Right cardiac atrium (tissue), 5 donors: Measurements from ENCODE around the gene CNOT9. TPM values are rescaled to one million over a fixed set of nuclear protein-coding genes. Genes with fewer than 3 reads are reported as not detected.

Experiments used
- ATAC-seq, 2 donors: fragments of 200-7000 bp; cut with Tn5 transposase; one replicate each; pipeline versions ENCODE4 v1.8.0 to v1.9.1; 2020; ENCODE audit warnings: moderate library complexity in 2 of 2, mild to moderate bottlenecking in 1 of 2
- DNase-seq, 3 donors: peaks; one replicate each; pipeline ENCODE4 v3.0.0-alpha.2; 2020
- H3K27ac ChIP-seq: one replicate; pipeline ENCODE4 v1.5.1; 2013; ENCODE audit warnings: mild to moderate bottlenecking, low read length, control low read depth, moderate library complexity
- H3K27me3 ChIP-seq: one replicate; pipeline ENCODE4 v1.6.1; 2013; ENCODE audit not compliant: control insufficient read depth, insufficient read depth
- H3K4me1 ChIP-seq: one replicate; pipeline ENCODE4 v1.6.1; 2013; ENCODE audit warnings: low read length; ENCODE audit not compliant: control insufficient read depth, insufficient read depth
- H3K4me3 ChIP-seq: one replicate; pipeline ENCODE4 v1.5.1; 2013; ENCODE audit warnings: low read length, control low read depth
- H3K9me3 ChIP-seq: one replicate; pipeline ENCODE4 v1.6.1; 2013; ENCODE audit warnings: low read length; ENCODE audit not compliant: control insufficient read depth
- WGBS: extraction: QIAGEN DNeasy Blood & Tissue Kit; methylation state at CpG from one replicate; pipeline ENCODE4 v1.1.7; 2013; 5-methylcytosine and 5-hydroxymethylcytosine counted together
- intact Hi-C, 4 donors: fragments of 100-400 bp; cut with DNase I; formaldehyde crosslinking; loops; one replicate each; pipeline versions ENCODE4 v1.11.0 to v1.14.0; 2022 to 2023
- polyA plus RNA-seq: library from polyadenylated mRNA; stranded (reverse); fragments of 200-250 nt; gene quantifications from one replicate; pipeline ENCODE4 v1.2.3, GENCODE V29; 2013
- total RNA-seq, 4 donors: library from RNA; stranded (reverse); fragmentation: NEBNext Ultra II Directional; extraction: Animal tissue kit (Norgen Biotek cat#: 25700); gene quantifications; one replicate each; pipeline ENCODE4 v1.2.1, GENCODE V29; 2021
- donor health status: healthy with polysubstance abuse.
- donor health status: DM: no; HTN: yes; CAD: no.
- donor health status: DM: no; HTN: no; CAD: no.
- donor health status: DM: no; HTN: yes; CAD: no; lungs with severe emphysema.
- donor health status: DM: yes; HTN: yes; CAD: no.

Gene CNOT9
- total and polyA plus RNA-seq, 5 donors = 14.5 to 24.7 (median 18.7) TPM

- intact Hi-C loops = no loop called here
- Histone ChIP-seq H3K4me1 (peaks cover 3% of the 10 kb centered on the region), H3K27me3 (no peaks in the 10 kb centered on the region), H3K4me3 (no peak overlapping the region), H3K27ac (peak overlapping the region; percentile 57), H3K9me3 (no peaks in the 10 kb centered on the region)
- 84% methylated on average over 3 of the region's 3 CpGs for WGBS
- DNase-seq (no peak), ATAC-seq (peak in 1 of 2 donors; percentile 39)
Measured at GRCh38 chr2:218577482-218578220, 9.0 kb downstream of the CNOT9 start.

- H3K9me3 ChIP-seq = no peaks in the 10 kb centered on the region
- H3K4me3 ChIP-seq = no peak overlapping the region
- no peak for ATAC-seq
- intact Hi-C loops = no loop called here
- no peaks in the 10 kb centered on the region for H3K27me3 ChIP-seq
- DNase-seq = no peak
- 97% methylated on average over 3 of the region's 3 CpGs for WGBS
- H3K4me1 ChIP-seq = peaks cover 3% of the 10 kb centered on the region
- no peak overlapping the region for H3K27ac ChIP-seq
Measured at GRCh38 chr2:218578272-218578877, 9.7 kb downstream of the CNOT9 start.

DNA sequence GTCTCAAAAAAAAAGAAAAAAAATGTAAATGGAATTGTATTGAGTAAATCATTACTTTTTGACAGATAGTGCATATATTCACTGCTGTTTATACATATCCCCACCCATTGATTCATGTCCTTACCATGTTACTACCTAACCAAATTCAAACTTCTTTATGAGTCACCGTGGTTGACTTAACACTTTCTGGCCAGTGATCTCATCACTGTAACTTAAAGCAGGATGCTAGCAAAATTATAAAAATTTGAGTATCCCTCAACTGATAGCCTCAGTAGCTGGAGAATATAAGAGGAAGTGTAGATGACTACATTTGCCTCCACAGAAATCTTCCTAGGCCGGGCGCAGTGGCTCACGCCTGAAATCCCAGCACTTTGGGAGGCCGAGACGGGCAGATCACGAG is 13.4 kb downstream of the CNOT9 start:
- WGBS = 96% methylated on average over 7 of the region's 7 CpGs

DNA sequence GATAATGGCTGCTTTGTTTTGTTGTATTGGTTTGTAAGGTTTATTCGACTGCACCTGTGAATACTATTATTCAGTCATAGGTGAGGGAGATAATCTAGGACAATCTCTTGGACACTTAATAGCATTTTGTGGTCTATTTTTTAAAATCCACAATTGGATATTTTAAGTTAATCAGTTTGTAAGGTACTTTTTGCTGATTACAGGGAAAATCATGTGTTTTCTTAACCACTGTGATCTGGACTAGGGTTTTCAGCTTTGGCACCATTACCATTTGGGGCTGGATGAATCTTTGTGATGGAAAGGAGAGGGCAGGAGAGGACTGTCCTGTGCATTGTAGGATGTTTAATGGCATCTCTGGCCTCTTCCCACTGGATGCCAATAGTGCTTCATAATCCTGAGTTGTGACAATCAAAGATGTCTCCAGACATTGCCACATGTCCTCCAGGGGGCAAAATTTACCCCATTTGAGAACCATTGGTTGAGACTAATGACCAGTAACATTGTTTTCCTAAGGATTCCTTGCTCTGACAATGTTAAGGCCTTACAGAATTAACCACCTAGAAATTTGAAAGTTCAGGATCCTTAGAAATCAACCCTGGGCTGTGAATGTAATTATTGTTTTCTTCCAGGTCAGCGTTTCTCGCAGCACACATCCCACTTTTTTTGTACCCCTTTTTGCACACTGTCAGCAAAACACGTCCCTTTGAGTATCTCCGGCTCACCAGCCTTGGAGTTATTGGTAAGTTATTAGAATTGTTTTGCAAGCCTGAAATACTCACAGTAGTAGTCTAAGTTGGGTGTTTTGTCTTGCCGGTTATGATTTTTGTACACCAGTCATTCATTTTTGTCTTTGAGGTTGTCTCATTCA is 15.6 kb downstream of the CNOT9 start:
- H3K27ac ChIP-seq = no peak overlapping the region
- H3K27me3 ChIP-seq = no peaks in the 10 kb centered on the region
- DNase-seq (no peak), ATAC-seq (no peak)
- no peaks in the 10 kb centered on the region for H3K9me3 ChIP-seq
- intact Hi-C loops = no loop called here
- 96% methylated on average over 6 of the region's 6 CpGs for WGBS
- no peak overlapping the region for H3K4me3 ChIP-seq
- no peaks in the 10 kb centered on the region for H3K4me1 ChIP-seq

More for the DNA sequence above, 13.4 kb downstream of the CNOT9 start:
- Histone ChIP-seq H3K27me3 (no peaks in the 10 kb centered on the region), H3K9me3 (no peaks in the 10 kb centered on the region), H3K4me3 (no peak overlapping the region), H3K4me1 (peaks cover 3% of the 10 kb centered on the region), H3K27ac (no peak overlapping the region)
- intact Hi-C loops = no loop called here
- no peak for ATAC-seq
- no peak for DNase-seq

DNA sequence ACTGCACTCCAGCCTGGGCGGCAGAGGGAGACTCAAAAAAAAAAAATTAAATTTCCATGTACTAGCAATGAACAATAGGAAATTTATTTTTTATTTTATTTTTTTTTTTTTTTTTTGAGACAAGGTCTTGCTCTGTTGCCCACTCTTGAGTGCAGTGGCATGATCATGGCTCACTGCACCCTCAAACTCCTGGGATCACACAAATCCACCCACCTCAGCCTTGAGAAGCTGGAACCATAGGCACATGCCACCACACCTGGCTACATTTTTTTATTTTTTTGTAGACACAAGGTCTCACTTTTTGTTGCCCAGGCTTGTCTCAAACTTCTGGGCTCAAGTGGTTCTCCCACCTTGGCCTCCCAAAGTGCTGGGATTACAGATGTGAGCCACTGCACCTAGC is 16.9 kb downstream of the CNOT9 start:
- DNase-seq = no peak
- intact Hi-C loops = no loop called here
- H3K27ac ChIP-seq = no peak overlapping the region
- 94% methylated on average over 1 of the region's 1 CpG for WGBS
- H3K9me3 ChIP-seq = no peaks in the 10 kb centered on the region
- no peak overlapping the region for H3K4me3 ChIP-seq
- no peaks in the 10 kb centered on the region for H3K4me1 ChIP-seq
- ATAC-seq = no peak
- H3K27me3 ChIP-seq = no peaks in the 10 kb centered on the region

- intact Hi-C loops = no loop called here
- H3K9me3 ChIP-seq = no peaks in the 10 kb centered on the region
- H3K27ac ChIP-seq = no peak overlapping the region
- no peaks in the 10 kb centered on the region for H3K27me3 ChIP-seq
- ATAC-seq = no peak
- DNase-seq = no peak
- H3K4me3 ChIP-seq = no peak overlapping the region
- 67% methylated on average over 2 of the region's 2 CpGs for WGBS
- H3K4me1 ChIP-seq = peaks cover 7% of the 10 kb centered on the region
Measured at GRCh38 chr2:218605432-218605831, 36.8 kb downstream of the CNOT9 start.

GRCh38 chr2:218607436-218608115 is 38.9 kb downstream of the CNOT9 start, which contains the start of gene PLCD4:
PLCD4 (plus strand) TSS chr2:218607899; CDS start chr2:218615740, 7,841 bp downstream.
- no peaks in the 10 kb centered on the region for H3K9me3 ChIP-seq
- peaks cover 7% of the 10 kb centered on the region for H3K4me1 ChIP-seq
- WGBS = 11% methylated on average over 8 of the region's 8 CpGs
- no peaks in the 10 kb centered on the region for H3K27me3 ChIP-seq
- ATAC-seq (peak; percentile 85 to 94), DNase-seq (peak in 2 of 3 donors; percentile 44)
- intact Hi-C loops = no loop called here
- no peak within 1 kb of the TSS for H3K27ac ChIP-seq
- H3K4me3 ChIP-seq = no peak within 1 kb of the TSS

DNA sequence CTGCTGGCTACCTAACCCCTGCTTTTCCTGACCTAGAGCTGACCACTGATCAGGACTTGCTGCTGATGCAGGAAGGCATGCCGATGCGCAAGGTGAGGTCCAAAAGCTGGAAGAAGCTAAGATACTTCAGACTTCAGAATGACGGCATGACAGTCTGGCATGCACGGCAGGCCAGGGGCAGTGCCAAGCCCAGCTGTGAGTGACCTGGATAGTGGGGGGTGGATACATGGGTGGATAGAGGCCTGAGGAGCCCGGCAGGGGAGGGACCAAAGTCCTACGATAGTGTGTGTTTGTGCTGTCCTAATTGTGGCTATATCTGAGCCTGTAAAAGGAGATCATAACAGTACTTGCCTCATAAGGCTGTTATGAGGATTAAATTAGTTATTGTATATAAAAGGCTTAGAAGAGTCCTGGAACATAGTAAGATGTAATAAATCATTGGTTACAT is 47.3 kb downstream of the CNOT9 start:
- DNase-seq (no peak), ATAC-seq (peak in 1 of 2 donors; percentile 21)
- intact Hi-C loops = no loop called here
- Histone ChIP-seq H3K27ac (no peak overlapping the region), H3K4me1 (no peaks in the 10 kb centered on the region), H3K4me3 (no peak overlapping the region), H3K27me3 (no peaks in the 10 kb centered on the region), H3K9me3 (no peaks in the 10 kb centered on the region)
- 79% methylated on average over 6 of the region's 6 CpGs for WGBS

GRCh38 chr2:218618102-218618860 is 49.6 kb downstream of the CNOT9 start:
- DNase-seq = no peak
- Histone ChIP-seq H3K4me1 (no peaks in the 10 kb centered on the region), H3K4me3 (no peak overlapping the region), H3K27ac (no peak overlapping the region), H3K9me3 (no peaks in the 10 kb centered on the region), H3K27me3 (no peaks in the 10 kb centered on the region)
- 87% methylated on average over 9 of the region's 9 CpGs for WGBS
- no peak for ATAC-seq
- intact Hi-C loops = no loop called here

DNA sequence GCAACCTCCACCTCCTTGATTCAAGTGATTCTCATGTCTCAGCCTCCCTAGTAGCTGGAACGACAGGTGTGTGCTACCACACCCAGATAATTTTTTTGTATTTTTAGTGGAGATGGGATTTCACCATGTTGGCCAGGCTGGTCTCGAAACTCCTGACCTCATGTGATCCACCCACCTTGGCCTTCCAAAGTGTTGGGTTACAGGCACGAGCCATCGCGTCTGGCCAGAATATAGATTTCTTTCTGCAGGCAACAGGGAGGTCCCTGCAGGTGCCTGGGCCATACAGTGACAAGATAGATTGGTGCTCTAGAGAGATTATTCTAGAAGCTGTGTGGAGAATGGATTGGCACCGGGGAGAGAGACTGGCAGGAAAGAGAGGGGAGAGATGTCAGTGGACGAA is 52.4 kb downstream of the CNOT9 start:
- no peaks in the 10 kb centered on the region for H3K27me3 ChIP-seq
- ATAC-seq (no peak), DNase-seq (no peak)
- no peak overlapping the region for H3K4me3 ChIP-seq
- WGBS = 81% methylated on average over 7 of the region's 7 CpGs
- H3K27ac ChIP-seq = no peak overlapping the region
- no peaks in the 10 kb centered on the region for H3K9me3 ChIP-seq
- intact Hi-C loops = no loop called here
- no peaks in the 10 kb centered on the region for H3K4me1 ChIP-seq
